OCI-LY7 (cell line): ENCODE results near the gene NUDT3. TPM values are rescaled to one million over a fixed set of nuclear protein-coding genes. Genes with fewer than 3 reads are reported as not detected.
"Not testable (repeated sequence)": the region's sequence is repeated elsewhere in the genome, so short reads cannot be mapped to it uniquely, and the experiment has no call there.

ENCODE experiments used
- BruUV-seq: library from RNA; stranded (reverse); fragments of 400-500 nt; replicated peaks from 2 replicates; lab custom pipeline; 2021; lab: Mats Ljungman, UMichigan
- CTCF ChIA-PET: fragments of 300-600 bp; sonication (Branson Sonifier 250); formaldehyde crosslinking; loops from one replicate; lab custom pipeline; 2022; ENCODE audit warnings: antibody characterized with exemption; ENCODE audit not compliant: unreplicated experiment; lab: Charles Lee
- POLR2A ChIA-PET: fragments of 300-600 bp; sonication (Branson Sonifier 250); formaldehyde crosslinking; loops from one replicate; lab custom pipeline; 2022; ENCODE audit warnings: antibody characterized with exemption; lab: Charles Lee
- DNase-seq: peaks from one replicate; pipeline ENCODE4 v3.0.0-alpha.2; 2015; ENCODE audit warnings: low spot score
- H2AFZ ChIP-seq: fragments of 200-600 bp; sonication (generic), shearing (Covaris generic); 2 replicates; pipeline ENCODE4 v1.6.1; 2014; ENCODE audit warnings: mild to moderate bottlenecking, antibody characterized with exemption, low read length, moderate library complexity
- H3K27ac ChIP-seq: fragments of 200-600 bp; sonication (generic); 2 replicates; pipeline ENCODE4 v1.5.1; 2014; ENCODE audit warnings: mixed run types, low read depth, mild to moderate bottlenecking, moderate library complexity, low read length, inconsistent platforms; ENCODE audit not compliant: poor library complexity, severe bottlenecking
- H3K36me3 ChIP-seq: fragments of 200-600 bp; sonication (generic); 2 replicates; pipeline ENCODE4 v1.6.1; 2014; ENCODE audit warnings: mild to moderate bottlenecking, antibody characterized with exemption, low read length, moderate library complexity, mixed read lengths; ENCODE audit not compliant: insufficient read depth
- H3K4me1 ChIP-seq: fragments of 200-600 bp; sonication (generic); 2 replicates; pipeline ENCODE4 v1.5.1; 2014; ENCODE audit warnings: mild to moderate bottlenecking, low read length; ENCODE audit not compliant: insufficient read depth, poor library complexity, severe bottlenecking
- H3K4me2 ChIP-seq: fragments of 200-600 bp; sonication (generic); 2 replicates; pipeline ENCODE4 v1.6.1; 2014; ENCODE audit warnings: mild to moderate bottlenecking, low read length
- H3K4me3 ChIP-seq: fragments of 200-600 bp; sonication (generic); 2 replicates; pipeline ENCODE4 v1.5.1; 2014; ENCODE audit warnings: mild to moderate bottlenecking, low read depth, low read length; ENCODE audit not compliant: poor library complexity, severe bottlenecking
- H3K79me2 ChIP-seq: fragments of 200-600 bp; sonication (generic); 2 replicates; pipeline ENCODE4 v1.6.1; 2016; ENCODE audit warnings: low read depth, mild to moderate bottlenecking, low read length, moderate library complexity, mixed read lengths; ENCODE audit not compliant: insufficient read depth
- H3K9me2 ChIP-seq: fragments of 200-600 bp; sonication (generic); 2 replicates; pipeline ENCODE4 v1.6.1; 2016; ENCODE audit warnings: mild to moderate bottlenecking, low read length, mixed read lengths; ENCODE audit not compliant: insufficient read depth
- H3K9me3 ChIP-seq: fragments of 200-600 bp; sonication (generic); 2 replicates; pipeline ENCODE4 v1.6.1; 2014; ENCODE audit warnings: mild to moderate bottlenecking, mixed run types, low read length, mixed read lengths
- H4K20me1 ChIP-seq: fragments of 200-600 bp; sonication (generic); 2 replicates; pipeline ENCODE4 v1.6.1; 2014; ENCODE audit warnings: mild to moderate bottlenecking, antibody characterized with exemption, low read length, moderate library complexity, mixed read lengths; ENCODE audit not compliant: insufficient read depth
- CTCF ChIP-seq: fragments of 200-600 bp; sonication (generic); conservative IDR thresholded peaks from 2 replicates; pipeline ENCODE4 v1.5.1; 2014; ENCODE audit warnings: mild to moderate bottlenecking, antibody characterized with exemption, low read length, moderate library complexity, mixed read lengths
- EZH2phosphoT487 ChIP-seq: fragments of 200-600 bp; sonication (generic); IDR thresholded peaks from 2 replicates; pipeline ENCODE4 v1.6.1; 2018; ENCODE audit warnings: low read depth, borderline replicate concordance, mild to moderate bottlenecking, mixed run types, antibody characterized with exemption, low read length, moderate library complexity, mixed read lengths
- intact Hi-C: fragments of 100-400 bp; cut with micrococcal nuclease; formaldehyde crosslinking; loops from one replicate; pipeline ENCODE4 v1.10.0; 2022; ENCODE audit not compliant: unreplicated experiment
- total RNA-seq, 2 experiments: library from RNA; depleted of rRNA in 1 of 2; stranded (reverse); fragments of >200 nt in 1 of 2; shearing (Covaris generic) in 1 of 2; gene quantifications; 2 replicates each; pipeline ENCODE4 v1.2.3, GENCODE V29; 2014 to 2022

NUDT3 gene
- total RNA-seq, 2 experiments from 2014 or later = 30.7 to 43.0 TPM

DNA sequence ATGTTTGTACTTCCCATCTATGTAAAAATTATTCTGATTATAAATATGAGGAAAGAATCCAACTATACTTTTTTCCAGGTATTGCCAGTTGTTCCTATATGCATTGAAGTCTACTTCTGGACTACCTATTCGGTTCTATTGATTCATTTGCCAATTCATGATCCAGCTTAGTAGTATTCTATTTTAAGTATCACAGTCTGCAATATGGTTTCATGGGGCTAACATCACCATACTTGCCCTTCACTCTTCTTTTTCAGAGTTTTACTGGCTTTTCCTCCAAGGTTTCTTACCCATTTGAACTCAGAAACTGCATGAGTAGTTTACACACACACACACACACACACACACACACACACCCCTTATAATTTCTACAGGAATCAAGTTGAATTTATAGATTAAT lies 34.5 kb downstream of the NUDT3 start:
- H3K4me1 ChIP-seq = peaks cover 6% of the 10 kb centered on the region
- no peaks in the 10 kb centered on the region for H3K9me3 ChIP-seq
- H2AFZ ChIP-seq = no peak overlapping the region
- H3K9me2 ChIP-seq = no peaks in the 10 kb centered on the region
- no peaks in the 10 kb centered on the region for H3K36me3 ChIP-seq
- DNase-seq = no peak
- no peak overlapping the region for H3K27ac ChIP-seq
- no peak overlapping the region for H3K4me2 ChIP-seq
- no peak overlapping the region for H3K4me3 ChIP-seq
- TF ChIP-seq EZH2phosphoT487 (no peak), CTCF (no peak)
- H3K79me2 ChIP-seq = peaks cover 71% of the 10 kb centered on the region
- CTCF ChIA-PET = no interaction called here
- intact Hi-C loops = no loop called here
- POLR2A ChIA-PET = no interaction called here
- H4K20me1 ChIP-seq = peaks cover 12% of the 10 kb centered on the region
- BruUV-seq = no TSS peak

- Histone ChIP-seq H3K4me1 (peaks cover 8% of the 10 kb centered on the region), H4K20me1 (peaks cover under 1% of the 10 kb centered on the region; the same call in 1 of the 2 replicates), H2AFZ (no peak overlapping the region), H3K9me3 (no peaks in the 10 kb centered on the region), H3K9me2 (no peaks in the 10 kb centered on the region), H3K4me3 (no peak overlapping the region), H3K36me3 (no peaks in the 10 kb centered on the region), H3K4me2 (no peak overlapping the region), H3K27ac (no peak overlapping the region), H3K79me2 (peaks cover 64% of the 10 kb centered on the region)
- DNase-seq = no peak
- TF ChIP-seq CTCF (no peak), EZH2phosphoT487 (no peak)
- ChIA-PET CTCF (no interaction called here), POLR2A (no interaction called here)
- intact Hi-C loops = no loop called here
- BruUV-seq = no TSS peak
Measured at GRCh38 chr6:34355889-34356288, 36.6 kb downstream of the NUDT3 start.

- H3K9me3 ChIP-seq, H3K36me3 ChIP-seq, H3K4me2 ChIP-seq, CTCF ChIA-PET, intact Hi-C loops, DNase-seq, H4K20me1 ChIP-seq, H3K4me1 ChIP-seq, H3K9me2 ChIP-seq, BruUV-seq, POLR2A ChIA-PET, H3K27ac ChIP-seq, H3K4me3 ChIP-seq, H2AFZ ChIP-seq: not testable (repeated sequence)
- H3K79me2 ChIP-seq = peaks cover 65% of the 10 kb centered on the region
Measured at GRCh38 chr6:34354230-34354629, 38.2 kb downstream of the NUDT3 start.

DNA sequence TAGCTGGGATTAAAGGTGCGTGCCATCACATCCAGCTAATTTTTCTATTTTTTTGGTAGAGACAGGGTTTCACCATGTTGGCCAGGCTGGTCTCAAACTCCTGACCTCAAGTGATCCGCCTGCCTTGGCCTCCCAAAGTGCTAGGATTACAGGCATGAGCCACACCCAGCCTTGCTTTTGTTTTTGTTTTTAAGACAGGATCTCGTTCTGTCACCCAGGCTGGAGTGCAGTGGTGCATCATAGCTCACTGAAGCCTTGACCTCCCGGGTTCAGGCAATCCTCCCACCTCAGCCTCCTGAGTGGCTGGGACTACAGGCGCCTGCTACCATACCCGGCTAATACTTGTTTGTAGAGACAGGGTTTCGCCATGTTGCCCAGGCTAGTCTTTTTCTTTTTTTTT lies 38.9 kb downstream of the NUDT3 start:
- H3K4me2 ChIP-seq, intact Hi-C loops, CTCF ChIA-PET, H4K20me1 ChIP-seq, H3K27ac ChIP-seq, H2AFZ ChIP-seq, H3K9me2 ChIP-seq, H3K4me1 ChIP-seq, H3K9me3 ChIP-seq, DNase-seq, BruUV-seq, H3K36me3 ChIP-seq, H3K4me3 ChIP-seq: not testable (repeated sequence)
- POLR2A ChIA-PET = interaction anchor here (0.6 kb wide), 2 partner anchors 41 to 134 kb away, joined by 3 read pairs; no protein-coding TSS in a partner anchor
- peaks cover 64% of the 10 kb centered on the region for H3K79me2 ChIP-seq
